HG03520 (cell line): ENCODE measurements around the gene BRD1.
"Not testable (repeated sequence)": the region's sequence is repeated elsewhere in the genome, so short reads cannot be mapped to it uniquely, and the experiment has no call there.

Experiments
- ATAC-seq: cut with Tn5 transposase; IDR thresholded peaks from one replicate; pipeline ENCODE4 v1.9.1; 2021; ENCODE audit warnings: mild to moderate bottlenecking, moderate library complexity; ENCODE audit not compliant: unreplicated experiment

BRD1 gene

DNA sequence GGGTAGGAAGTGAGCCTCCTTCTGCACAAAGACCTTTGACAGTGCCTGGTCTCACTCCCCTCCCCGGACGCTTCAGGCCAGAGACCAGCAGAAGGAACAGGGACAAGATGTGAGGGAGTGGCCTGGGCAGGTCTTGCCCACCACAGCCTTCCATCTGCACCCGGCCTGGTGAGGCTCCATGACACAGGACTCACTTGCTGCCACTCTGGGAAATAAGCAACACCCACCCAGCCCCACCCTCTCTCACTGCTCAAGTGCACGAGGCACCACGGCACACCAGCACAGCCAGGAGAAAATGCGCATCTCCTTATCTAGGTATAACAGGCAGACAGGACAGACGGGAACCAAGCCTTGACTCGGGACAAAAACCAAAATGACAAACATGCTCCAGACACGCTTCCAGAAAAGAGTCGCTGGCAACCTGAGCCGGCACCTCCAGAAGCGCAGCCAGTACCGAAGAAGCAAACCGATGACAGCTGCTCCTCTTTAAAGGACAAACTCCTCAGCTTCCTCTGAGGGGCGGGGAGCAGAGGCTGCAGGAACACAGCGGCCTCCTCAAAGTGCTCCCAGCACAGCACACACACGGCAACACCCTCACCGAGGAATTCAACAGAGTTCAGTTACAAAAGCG is 41.7 kb downstream of the BRD1 start:
- no peak for ATAC-seq

GRCh38 chr22:49785046-49785521 is 42.6 kb downstream of the BRD1 start:
- ATAC-seq: no peak

DNA sequence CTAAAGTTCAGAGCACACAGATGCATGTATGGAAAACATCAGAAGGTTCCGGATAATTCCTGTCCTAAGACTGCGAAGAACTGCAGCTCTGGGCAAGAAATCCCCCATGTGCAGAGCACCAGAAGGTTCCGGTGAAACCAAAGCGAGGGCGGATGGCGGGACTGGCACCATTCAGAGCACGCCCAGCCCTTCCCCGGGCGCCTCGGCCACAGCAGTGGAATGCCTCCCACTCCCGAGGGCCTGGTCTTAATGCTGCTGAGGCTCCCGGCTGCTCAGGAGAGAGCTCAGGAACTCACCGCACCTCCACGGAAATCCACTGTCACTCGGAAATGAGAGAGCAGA is 43.1 kb downstream of the BRD1 start:
- ATAC-seq: no peak

DNA sequence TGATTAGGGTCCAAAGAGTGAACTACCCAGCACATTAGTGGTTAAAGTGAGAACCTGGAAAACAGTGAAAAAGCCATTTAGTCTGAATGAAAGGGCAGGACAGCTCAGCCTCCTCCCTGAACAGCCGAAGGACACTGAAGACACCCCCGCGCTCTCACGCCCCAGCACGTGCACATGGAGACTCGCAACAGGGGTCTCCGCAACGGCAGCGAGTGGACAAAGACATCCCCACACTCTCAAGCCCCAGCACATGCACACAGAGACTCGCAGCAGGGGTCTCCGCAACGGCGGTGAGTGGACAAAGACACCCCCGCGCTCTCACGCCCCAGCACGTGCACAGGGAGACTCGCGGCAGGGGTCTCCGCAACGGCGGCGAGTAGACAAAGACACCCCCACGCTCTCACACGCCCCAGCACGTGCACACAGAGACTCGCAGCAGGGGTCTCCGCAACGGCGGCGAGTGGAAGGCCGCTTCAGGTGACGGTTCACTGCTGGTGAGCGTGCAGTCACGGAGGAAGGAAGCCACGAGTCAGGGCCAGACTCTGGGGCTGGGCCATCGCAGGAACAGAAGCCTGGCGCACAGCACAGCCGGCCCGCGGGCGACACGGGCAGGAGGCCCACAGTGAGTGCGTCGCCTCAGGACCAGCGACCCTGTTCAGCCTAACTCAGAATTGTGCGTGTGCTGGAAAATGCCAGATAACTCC is 43.6 kb downstream of the BRD1 start:
- no peak for ATAC-seq

DNA sequence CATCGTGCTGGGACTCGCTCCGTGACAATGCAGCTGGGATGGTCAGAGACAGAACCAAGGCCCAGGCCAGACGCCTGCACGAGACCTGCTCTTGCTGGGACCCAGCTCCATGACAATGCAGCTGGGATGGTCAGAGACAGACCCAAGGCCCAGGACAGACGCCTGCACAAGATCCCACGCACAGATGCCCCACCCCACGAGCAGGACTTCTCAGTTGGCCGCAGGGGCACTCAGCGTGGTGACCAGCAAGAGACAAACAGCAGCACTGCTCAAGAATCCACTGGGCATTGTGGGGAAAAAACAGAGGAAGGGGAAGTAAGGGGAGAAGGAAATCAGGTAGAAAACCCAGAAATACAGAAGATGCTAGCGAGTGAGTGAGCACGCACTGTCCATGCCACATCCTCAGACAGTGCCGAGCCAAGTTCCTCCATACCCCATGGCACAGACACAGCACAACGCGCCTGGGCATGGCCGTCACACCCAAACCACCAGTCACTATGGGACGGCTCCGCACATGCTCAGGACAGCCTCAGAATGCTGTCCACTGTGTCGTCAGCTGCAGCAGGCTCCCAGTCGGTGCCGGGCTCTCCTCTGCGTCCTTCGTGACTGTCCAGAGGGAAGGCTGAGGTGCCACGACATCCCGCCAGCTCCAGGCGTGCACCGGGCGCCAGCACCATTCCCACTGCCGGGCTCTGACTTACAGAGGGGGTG is 44.5 kb downstream of the BRD1 start:
- no peak for ATAC-seq

- not testable (repeated sequence) for ATAC-seq
Observed at GRCh38 chr22:49781886-49782285, 45.8 kb downstream of the BRD1 start.

DNA sequence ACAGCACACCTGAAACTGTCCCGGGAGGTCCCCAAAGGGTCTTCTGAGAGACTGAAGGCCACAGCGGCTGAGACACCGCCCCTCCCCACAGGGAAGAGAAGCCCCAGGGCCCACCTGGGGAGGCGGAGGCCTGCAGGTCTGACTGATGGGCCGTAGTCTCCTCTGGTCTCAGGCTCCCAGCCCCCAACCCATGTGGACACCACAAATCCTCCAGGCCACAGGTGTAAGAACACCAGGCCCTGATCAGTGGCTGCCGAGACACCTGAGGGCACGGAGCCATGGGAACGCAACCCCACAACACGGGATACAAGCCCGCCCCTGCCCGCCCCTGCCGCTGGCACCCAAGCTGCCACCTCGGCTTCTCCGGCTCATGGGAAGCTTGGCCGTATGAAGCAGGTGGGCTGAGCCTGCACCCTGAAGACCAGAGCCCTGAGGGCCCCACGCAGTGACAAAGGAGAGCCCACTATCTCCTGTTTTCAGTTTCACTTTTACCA is 46.3 kb downstream of the BRD1 start:
- no peak for ATAC-seq

DNA sequence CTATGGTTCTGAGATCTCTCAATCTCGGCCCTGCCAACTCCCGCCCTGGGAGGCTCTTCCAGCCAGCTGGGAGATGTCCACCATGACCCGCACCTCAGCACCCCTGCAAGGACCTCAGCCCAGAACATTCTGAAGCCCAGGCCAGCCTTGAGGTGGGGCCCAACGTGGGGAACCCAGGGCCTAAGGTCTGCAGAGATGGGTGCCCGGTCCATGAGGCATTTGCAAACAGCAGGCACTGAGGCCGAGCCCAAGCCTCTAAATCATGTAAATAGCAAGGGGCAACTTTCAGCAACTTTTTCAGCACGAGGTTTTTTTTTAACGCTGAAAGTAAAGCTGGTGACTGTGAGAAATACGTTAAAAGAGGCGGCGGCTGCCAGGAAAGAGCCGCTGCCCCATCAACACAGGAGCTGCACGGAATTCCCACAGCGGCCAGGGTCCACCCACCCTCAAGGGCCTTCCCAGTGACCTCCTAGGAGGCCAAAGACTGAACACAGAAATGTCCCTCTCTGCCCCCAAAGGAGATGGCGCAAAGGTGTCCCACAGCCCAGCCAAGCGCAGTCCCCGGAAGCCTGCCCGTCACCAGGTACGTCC is 46.9 kb downstream of the BRD1 start:
- ATAC-seq: no peak

GRCh38 chr22:49779853-49780697 is 47.6 kb downstream of the BRD1 start:
- no peak for ATAC-seq

DNA sequence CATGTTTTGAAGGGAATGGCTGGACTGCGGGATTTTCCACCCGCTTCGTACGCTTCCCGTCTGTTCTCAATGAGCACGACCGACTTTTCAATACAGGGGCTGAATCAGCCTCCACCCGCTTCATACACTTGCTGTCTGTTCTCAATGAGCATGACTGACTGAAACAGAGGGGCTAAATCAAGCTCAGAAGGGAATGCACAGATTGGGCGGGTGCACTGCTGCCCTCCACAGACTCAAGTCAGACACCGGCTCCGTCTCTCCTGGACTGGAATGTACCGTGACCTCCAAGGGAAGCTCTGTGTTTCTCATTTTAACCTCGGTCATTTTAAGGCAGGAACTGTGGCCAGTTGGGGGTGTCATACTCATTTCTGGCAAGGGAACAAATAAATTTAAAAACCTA is 48.5 kb downstream of the BRD1 start:
- no peak for ATAC-seq

GRCh38 chr22:49777569-49778249 is 50.0 kb downstream of the BRD1 start:
- ATAC-seq: no peak

DNA sequence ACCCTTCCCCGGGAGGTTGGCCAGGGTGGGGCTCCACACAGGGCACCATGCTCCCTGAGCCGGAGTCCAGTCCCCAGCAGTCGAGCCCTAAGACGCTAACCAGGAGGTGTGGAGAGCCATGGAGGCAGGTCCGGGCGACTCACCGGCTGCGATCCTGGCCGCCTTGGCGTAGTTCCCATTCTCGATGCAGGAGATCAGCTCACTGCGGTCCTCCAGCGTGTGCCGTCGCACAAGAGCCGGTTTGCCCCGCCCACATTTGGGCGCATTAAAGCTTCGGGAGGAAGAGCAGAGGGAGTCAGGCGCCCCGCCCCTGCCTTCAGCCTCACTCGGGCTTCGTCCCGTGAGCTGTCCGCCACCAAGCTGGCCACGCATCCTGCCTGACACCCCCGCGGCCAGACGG is 50.8 kb downstream of the BRD1 start:
- ATAC-seq: no peak

- ATAC-seq: no peak
Observed at GRCh38 chr22:49775867-49776511, 51.7 kb downstream of the BRD1 start.

GRCh38 chr22:49775191-49775866 is 52.3 kb downstream of the BRD1 start:
- no peak for ATAC-seq

DNA sequence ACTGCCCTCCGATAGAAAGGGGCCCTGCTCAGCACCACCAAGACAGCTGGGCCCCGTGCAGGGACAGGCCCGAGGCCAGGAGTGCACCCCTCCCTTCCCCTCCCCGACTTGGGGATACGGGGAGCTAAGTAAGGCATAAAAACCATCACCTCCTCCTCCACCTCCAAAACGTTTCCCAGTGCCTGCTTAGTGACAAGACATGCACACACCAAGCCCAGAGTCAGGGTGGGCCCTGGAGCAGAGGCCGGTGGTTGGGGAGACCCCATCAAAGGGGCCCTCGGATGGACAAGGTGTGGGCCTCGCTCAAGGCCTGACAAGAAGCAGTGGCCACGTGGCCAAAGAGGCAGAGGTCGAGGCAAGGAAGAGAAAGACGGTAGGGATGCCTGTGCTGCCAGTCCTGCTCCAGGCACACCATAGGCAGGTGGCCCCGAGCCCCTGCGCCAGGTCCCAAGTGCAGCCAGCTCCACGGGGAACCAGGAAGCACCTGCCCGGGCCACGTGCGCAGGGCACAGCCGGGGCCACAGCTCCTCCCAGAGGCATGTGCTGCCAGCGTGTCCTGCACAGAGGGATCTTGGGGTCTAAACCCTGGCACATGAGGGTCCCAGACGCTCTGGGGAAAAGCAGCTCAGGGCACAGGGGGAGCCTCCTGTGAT is 53.0 kb downstream of the BRD1 start:
- no peak for ATAC-seq

- no peak for ATAC-seq
Observed at GRCh38 chr22:49774046-49774445, 53.6 kb downstream of the BRD1 start.

DNA sequence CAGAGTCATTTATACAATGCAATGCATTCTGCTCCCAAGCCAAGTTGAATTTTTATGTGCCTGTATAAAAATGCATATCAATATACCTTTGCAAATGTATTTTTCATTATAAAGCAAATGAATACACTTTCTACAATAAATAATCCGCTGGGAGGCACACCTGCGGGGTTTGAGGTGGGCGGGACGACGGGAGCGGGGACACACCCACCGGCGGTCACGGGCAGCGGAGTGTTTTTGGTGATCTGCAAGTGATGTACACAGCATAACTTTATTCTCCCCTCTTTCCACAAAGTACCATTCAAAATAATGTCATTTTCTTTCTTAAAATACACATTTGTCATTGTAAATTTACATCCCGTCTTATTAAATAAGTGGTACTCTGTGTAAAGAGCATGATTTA is 54.1 kb downstream of the BRD1 start:
- ATAC-seq: no peak

GRCh38 chr22:49772692-49773091 is 55.0 kb downstream of the BRD1 start:
- no peak for ATAC-seq
